GM19043 (cell line): ENCODE results near the gene YWHAQ.
"Not testable (repeated sequence)": the region's sequence is repeated elsewhere in the genome, so short reads cannot be mapped to it uniquely, and the experiment has no call there.

ENCODE experiments used
- ATAC-seq: cut with Tn5 transposase; IDR thresholded peaks from one replicate; pipeline ENCODE4 v1.9.1; 2021; ENCODE audit warnings: low read depth; ENCODE audit not compliant: unreplicated experiment

Gene YWHAQ

GRCh38 chr2:9596621-9597311 lies 34.0 kb downstream of the YWHAQ start:
- ATAC-seq, result no peak

- ATAC-seq, result no peak
Measured at GRCh38 chr2:9595746-9596145, 35.1 kb downstream of the YWHAQ start.

- not testable (repeated sequence) for ATAC-seq
Measured at GRCh38 chr2:9595256-9595655, 35.5 kb downstream of the YWHAQ start.

- no peak for ATAC-seq
Measured at GRCh38 chr2:9594366-9595054, 36.3 kb downstream of the YWHAQ start.

GRCh38 chr2:9593925-9594324 lies 36.9 kb downstream of the YWHAQ start:
- ATAC-seq, result no peak

GRCh38 chr2:9592699-9593098 lies 38.1 kb downstream of the YWHAQ start:
- no peak for ATAC-seq

GRCh38 chr2:9590641-9591040 lies 40.2 kb downstream of the YWHAQ start:
- ATAC-seq, result no peak

GRCh38 chr2:9586465-9586864 lies 44.3 kb downstream of the YWHAQ start:
- no peak for ATAC-seq

GRCh38 chr2:9585486-9585885 lies 45.3 kb downstream of the YWHAQ start:
- no peak for ATAC-seq

- not testable (repeated sequence) for ATAC-seq
Measured at GRCh38 chr2:9584902-9585301, 45.9 kb downstream of the YWHAQ start.

GRCh38 chr2:9582624-9583023 lies 48.2 kb downstream of the YWHAQ start:
- no peak for ATAC-seq

- no peak for ATAC-seq
Measured at GRCh38 chr2:9578467-9579235, 52.1 kb downstream of the YWHAQ start.

- no peak for ATAC-seq
Measured at GRCh38 chr2:9574331-9574730, 56.5 kb downstream of the YWHAQ start.

- ATAC-seq, result no peak
Measured at GRCh38 chr2:9573840-9574239, 57.0 kb downstream of the YWHAQ start.

- no peak for ATAC-seq
Measured at GRCh38 chr2:9573013-9573720, 57.6 kb downstream of the YWHAQ start.

- no peak for ATAC-seq
Measured at GRCh38 chr2:9570182-9571060, 60.4 kb downstream of the YWHAQ start.

GRCh38 chr2:9565436-9566153 lies 65.2 kb downstream of the YWHAQ start:
- ATAC-seq, result no peak

GRCh38 chr2:9560628-9561027 lies 70.2 kb downstream of the YWHAQ start:
- no peak for ATAC-seq

- no peak for ATAC-seq
Measured at GRCh38 chr2:9558948-9559381, 71.8 kb downstream of the YWHAQ start.
